ENCODE measurements around the gene SECISBP2. TPM values are rescaled to one million over a fixed set of nuclear protein-coding genes. Genes with fewer than 3 reads are reported as not detected.

Gene SECISBP2
- total and polyA plus RNA-seq, 4 donors, result 26.6 to 112 (median 43.0) TPM

DNA sequence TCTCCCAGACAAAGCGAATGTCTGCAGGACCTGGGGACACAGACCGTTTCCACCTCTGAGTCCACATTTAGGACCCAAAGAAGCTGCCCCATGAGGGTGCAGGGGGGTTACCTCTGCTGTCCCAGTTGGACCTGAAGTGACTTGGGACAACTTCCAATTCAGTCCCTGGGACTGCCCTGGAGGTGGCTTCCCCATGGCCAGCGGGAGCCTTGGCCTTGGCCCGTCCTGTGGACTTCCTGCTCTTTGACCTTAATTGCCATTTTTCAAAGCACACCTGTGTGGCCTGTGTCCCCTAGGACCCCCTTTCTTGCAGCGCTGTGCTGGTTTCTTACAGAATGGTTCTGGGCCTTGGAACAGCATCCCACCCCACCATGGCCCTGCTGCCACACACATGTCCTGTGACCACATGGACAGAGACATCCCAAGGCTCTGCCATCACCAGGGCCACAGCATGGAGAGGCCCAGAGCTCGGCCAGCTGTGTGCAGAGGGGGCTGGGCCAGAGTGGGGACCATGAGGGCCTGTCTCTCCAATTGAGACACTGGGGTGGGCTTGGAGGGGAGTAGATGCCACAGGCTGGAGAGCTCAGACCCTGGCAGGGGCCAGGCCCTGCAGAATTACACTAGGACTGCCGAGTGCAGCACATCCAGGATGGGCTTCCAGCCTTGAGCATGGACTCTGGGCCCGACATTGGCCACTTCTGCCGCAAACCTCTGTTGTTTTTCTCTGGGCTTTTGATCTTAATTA is 45.8 kb downstream of the SECISBP2 start:
- H3K27me3 ChIP-seq (ENCODE audit: control insufficient read depth in 3 of 3, insufficient read depth in 3 of 3, low read length in 2 of 3), result no peaks in the 10 kb centered on the region
- DNase-seq, result no peak
- 88% methylated on average over 9 of the region's 9 CpGs for WGBS, 2 donors

DNA sequence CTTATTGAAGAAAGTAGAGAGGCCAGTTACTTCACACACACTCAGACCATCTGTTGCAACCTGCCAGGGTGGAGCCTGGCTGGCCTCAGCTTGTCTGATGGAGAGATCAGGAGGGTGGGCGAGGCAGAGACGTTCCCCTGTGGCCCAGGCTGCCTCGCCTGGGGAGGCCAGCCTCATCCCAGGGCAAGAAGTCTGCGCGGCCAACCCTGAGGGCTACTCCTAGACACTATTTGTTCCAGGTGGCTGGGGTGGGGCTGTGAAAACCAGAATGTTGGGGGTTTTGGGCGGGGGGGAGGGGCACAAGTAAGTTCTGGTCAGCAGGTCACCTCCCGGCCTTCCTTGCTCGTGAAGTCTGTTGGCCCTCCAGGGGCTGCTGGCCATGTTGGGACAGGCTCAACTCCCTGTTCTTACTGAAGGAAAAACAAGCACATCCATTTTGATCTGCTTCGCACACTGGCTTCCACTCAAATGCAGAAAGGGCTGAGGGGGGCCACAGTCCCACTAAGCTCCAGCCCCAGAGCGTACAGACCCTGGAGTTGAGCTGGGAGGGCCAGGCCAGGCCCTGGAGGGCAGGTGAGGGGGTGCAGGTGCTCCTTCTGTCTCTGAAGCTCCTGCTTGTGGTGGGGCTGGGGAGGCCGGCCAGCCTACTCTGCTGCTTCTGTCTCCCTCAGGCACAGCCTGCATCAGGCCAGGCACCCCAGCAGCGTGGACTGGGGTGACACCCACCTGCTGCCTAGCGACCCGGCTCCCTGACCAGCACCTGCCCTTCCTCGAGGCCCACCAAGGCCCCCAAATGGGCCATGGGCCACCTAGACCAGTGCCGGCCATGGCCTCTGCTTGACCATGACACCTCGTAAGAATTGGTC is 46.6 kb downstream of the SECISBP2 start:
- H3K27me3 ChIP-seq (ENCODE audit: control insufficient read depth in 3 of 3, insufficient read depth in 3 of 3, low read length in 2 of 3), result no peaks in the 10 kb centered on the region
- no peaks in the 10 kb centered on the region for H3K9me3 ChIP-seq (ENCODE audit: control insufficient read depth in 4 of 4, insufficient read depth in 3 of 4, low read length in 3 of 4)
- H3K9ac ChIP-seq (ENCODE audit: insufficient read depth in 1 of 2, low read length in 2 of 2), result no peak overlapping the region
- DNase-seq (no peak), ATAC-seq (ENCODE audit: insufficient read depth, low FRiP score) (no peak)
- H3K36me3 ChIP-seq (ENCODE audit: control insufficient read depth in 4 of 4, insufficient read depth in 4 of 4, low read length in 4 of 4), result peaks cover 10 to 31% (median 14%) of the 10 kb centered on the region in 4 donors
- no peak overlapping the region for H3K4me3 ChIP-seq
- WGBS, 2 donors, result 89 to 93% methylated on average over 14 to 17 of the region's 17 CpGs
- TF ChIP-seq, protein P1, sequence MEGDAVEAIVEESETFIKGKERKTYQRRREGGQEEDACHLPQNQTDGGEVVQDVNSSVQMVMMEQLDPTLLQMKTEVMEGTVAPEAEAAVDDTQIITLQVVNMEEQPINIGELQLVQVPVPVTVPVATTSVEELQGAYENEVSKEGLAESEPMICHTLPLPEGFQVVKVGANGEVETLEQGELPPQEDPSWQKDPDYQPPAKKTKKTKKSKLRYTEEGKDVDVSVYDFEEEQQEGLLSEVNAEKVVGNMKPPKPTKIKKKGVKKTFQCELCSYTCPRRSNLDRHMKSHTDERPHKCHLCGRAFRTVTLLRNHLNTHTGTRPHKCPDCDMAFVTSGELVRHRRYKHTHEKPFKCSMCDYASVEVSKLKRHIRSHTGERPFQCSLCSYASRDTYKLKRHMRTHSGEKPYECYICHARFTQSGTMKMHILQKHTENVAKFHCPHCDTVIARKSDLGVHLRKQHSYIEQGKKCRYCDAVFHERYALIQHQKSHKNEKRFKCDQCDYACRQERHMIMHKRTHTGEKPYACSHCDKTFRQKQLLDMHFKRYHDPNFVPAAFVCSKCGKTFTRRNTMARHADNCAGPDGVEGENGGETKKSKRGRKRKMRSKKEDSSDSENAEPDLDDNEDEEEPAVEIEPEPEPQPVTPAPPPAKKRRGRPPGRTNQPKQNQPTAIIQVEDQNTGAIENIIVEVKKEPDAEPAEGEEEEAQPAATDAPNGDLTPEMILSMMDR (IDR thresholded peaks at IDR 0.05; ENCODE audit: control extremely low read depth, extremely low read depth), result no peak
- H3K27ac ChIP-seq (ENCODE audit: low read depth in 1 of 2, low read length in 1 of 2), result no peak overlapping the region
- H3K4me1 ChIP-seq (ENCODE audit: control insufficient read depth in 5 of 5, insufficient read depth in 5 of 5, low read length in 5 of 5), result peaks cover 0 to 2% (median 0%) of the 10 kb centered on the region in 5 donors

More for the DNA sequence above, 45.8 kb downstream of the SECISBP2 start:
- TF ChIP-seq, protein P1 (IDR thresholded peaks at IDR 0.05; ENCODE audit: control extremely low read depth, extremely low read depth), result no peak
- H3K36me3 ChIP-seq (ENCODE audit: control insufficient read depth in 4 of 4, insufficient read depth in 4 of 4, low read length in 4 of 4), result peaks cover 10 to 35% (median 18%) of the 10 kb centered on the region in 4 donors
- no peak for ATAC-seq (ENCODE audit: insufficient read depth, low FRiP score)
- H3K9me3 ChIP-seq (ENCODE audit: control insufficient read depth in 4 of 4, insufficient read depth in 3 of 4, low read length in 3 of 4), result no peaks in the 10 kb centered on the region
- peaks cover 0 to 5% (median 0%) of the 10 kb centered on the region in 5 donors for H3K4me1 ChIP-seq (ENCODE audit: control insufficient read depth in 5 of 5, insufficient read depth in 5 of 5, low read length in 5 of 5)
- H3K27ac ChIP-seq (ENCODE audit: low read depth in 1 of 2, low read length in 1 of 2), result no peak overlapping the region
- H3K9ac ChIP-seq (ENCODE audit: insufficient read depth in 1 of 2, low read length in 2 of 2), result no peak overlapping the region
- no peak overlapping the region for H3K4me3 ChIP-seq

GRCh38 chr9:89365532-89365912 is 47.2 kb downstream of the SECISBP2 start:
- TF ChIP-seq, protein P1 (IDR thresholded peaks at IDR 0.05; ENCODE audit: control extremely low read depth, extremely low read depth), result no peak

More at GRCh38 chr9:89365532-89365912, 47.2 kb downstream of the SECISBP2 start:
- no peak for ATAC-seq (ENCODE audit: insufficient read depth, low FRiP score)
- Histone ChIP-seq H3K27ac (ENCODE audit: low read depth in 1 of 2, low read length in 1 of 2) (no peak overlapping the region), H3K9me3 (ENCODE audit: control insufficient read depth in 4 of 4, insufficient read depth in 3 of 4, low read length in 3 of 4) (no peaks in the 10 kb centered on the region), H3K4me3 (no peak overlapping the region), H3K9ac (ENCODE audit: insufficient read depth in 1 of 2, low read length in 2 of 2) (no peak overlapping the region), H3K36me3 (ENCODE audit: control insufficient read depth in 4 of 4, insufficient read depth in 4 of 4, low read length in 4 of 4) (peaks cover 10 to 27% (median 11%) of the 10 kb centered on the region in 4 donors), H3K4me1 (ENCODE audit: control insufficient read depth in 5 of 5, insufficient read depth in 5 of 5, low read length in 5 of 5) (peaks cover 0 to 2% (median 0%) of the 10 kb centered on the region in 5 donors), H3K27me3 (ENCODE audit: control insufficient read depth in 3 of 3, insufficient read depth in 3 of 3, low read length in 2 of 3) (no peaks in the 10 kb centered on the region)
- no peak for DNase-seq
- WGBS, 2 donors, result 97 to 98% methylated on average over 2 of the region's 2 CpGs

Measured in lung (tissue), 12 donors.